ENCODE data around the gene DGKH.
A peak's percentile ranks its signal among the peaks of the same experiment; 100 is the strongest.

Gene DGKH

DNA sequence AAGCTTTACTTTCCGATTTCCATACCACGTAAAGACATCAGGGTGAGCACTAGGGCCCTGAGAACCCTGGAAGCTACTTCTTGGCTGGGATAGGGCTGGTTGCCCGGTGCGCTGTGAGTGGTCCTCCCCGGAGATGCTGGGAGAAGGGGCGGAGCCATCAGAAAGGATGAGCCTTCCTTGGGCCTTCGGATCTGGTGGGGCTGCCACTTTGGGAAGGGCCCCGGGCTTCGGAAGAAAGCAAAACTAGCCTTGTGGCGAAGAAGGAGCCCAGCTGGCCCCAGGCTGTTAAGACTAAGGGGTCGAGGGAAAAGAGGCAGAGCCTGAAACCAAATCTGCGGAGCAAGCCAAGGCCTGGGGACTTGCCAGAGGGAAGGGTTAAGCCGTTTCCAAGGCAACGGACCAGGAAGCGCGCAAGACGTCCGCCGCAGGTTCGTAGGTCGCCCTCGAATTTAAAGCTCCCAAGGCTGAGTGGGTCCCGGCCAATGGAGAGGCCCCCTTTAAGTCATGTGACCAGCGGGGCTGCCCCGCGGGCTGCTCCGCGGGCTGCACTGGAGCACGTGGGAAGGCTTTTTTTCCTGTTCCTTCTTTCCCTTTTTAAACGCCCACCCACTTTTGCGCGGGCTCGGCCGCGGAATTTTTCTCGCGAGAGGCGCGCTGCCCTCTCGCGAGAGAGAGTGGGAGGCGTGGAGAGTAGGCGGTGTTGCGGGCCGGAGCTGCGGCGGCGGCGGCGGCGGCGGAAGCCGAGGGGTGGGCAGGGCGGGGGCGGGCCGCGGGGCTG lies 223.1 kb downstream of the DGKH start:
- H3K4me3 ChIP-seq (ENCODE audit: severe bottlenecking), result peak overlapping the region; percentile 85
- peaks cover 10% of the 10 kb centered on the region for H3K4me1 ChIP-seq (ENCODE audit: insufficient read depth, poor library complexity, severe bottlenecking)
- H3K27ac ChIP-seq (ENCODE audit: poor library complexity, severe bottlenecking), result peak overlapping the region; percentile 58
- ATAC-seq (ENCODE audit: low read depth) (peak; percentile 90), DNase-seq (ENCODE audit: low spot score) (peak; percentile 94)
- no peaks in the 10 kb centered on the region; the same call in 1 of the 2 replicates for H3K36me3 ChIP-seq (ENCODE audit: low read depth)
- TF ChIP-seq, protein P1, sequence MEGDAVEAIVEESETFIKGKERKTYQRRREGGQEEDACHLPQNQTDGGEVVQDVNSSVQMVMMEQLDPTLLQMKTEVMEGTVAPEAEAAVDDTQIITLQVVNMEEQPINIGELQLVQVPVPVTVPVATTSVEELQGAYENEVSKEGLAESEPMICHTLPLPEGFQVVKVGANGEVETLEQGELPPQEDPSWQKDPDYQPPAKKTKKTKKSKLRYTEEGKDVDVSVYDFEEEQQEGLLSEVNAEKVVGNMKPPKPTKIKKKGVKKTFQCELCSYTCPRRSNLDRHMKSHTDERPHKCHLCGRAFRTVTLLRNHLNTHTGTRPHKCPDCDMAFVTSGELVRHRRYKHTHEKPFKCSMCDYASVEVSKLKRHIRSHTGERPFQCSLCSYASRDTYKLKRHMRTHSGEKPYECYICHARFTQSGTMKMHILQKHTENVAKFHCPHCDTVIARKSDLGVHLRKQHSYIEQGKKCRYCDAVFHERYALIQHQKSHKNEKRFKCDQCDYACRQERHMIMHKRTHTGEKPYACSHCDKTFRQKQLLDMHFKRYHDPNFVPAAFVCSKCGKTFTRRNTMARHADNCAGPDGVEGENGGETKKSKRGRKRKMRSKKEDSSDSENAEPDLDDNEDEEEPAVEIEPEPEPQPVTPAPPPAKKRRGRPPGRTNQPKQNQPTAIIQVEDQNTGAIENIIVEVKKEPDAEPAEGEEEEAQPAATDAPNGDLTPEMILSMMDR (IDR thresholded peaks at IDR 0.05; ENCODE audit: poor library complexity, severe bottlenecking), result no peak
- no peaks in the 10 kb centered on the region for H3K9me3 ChIP-seq (ENCODE audit: severe bottlenecking)
- no peaks in the 10 kb centered on the region for H3K27me3 ChIP-seq (ENCODE audit: insufficient read depth, poor library complexity, severe bottlenecking)

GRCh38 chr13:42272115-42272803 lies 223.8 kb downstream of the DGKH start, which contains the start of gene AKAP11:
Gene AKAP11, plus strand, starts transcription at chr13:42272152. Its CDS starts 14,197 bp downstream, at chr13:42286349.
- DNase-seq (ENCODE audit: low spot score) (no peak), ATAC-seq (ENCODE audit: low read depth) (peak; percentile 52)
- Histone ChIP-seq H3K4me1 (ENCODE audit: insufficient read depth, poor library complexity, severe bottlenecking) (peaks cover 10% of the 10 kb centered on the region), H3K27me3 (ENCODE audit: insufficient read depth, poor library complexity, severe bottlenecking) (no peaks in the 10 kb centered on the region), H3K9me3 (ENCODE audit: severe bottlenecking) (no peaks in the 10 kb centered on the region), H3K27ac (ENCODE audit: poor library complexity, severe bottlenecking) (peak within 1 kb of the TSS; percentile 58), H3K36me3 (ENCODE audit: low read depth) (no peaks in the 10 kb centered on the region; the same call in 1 of the 2 replicates), H3K4me3 (ENCODE audit: severe bottlenecking) (peak within 1 kb of the TSS; percentile 85)
- TF ChIP-seq, protein P1 (IDR thresholded peaks at IDR 0.05; ENCODE audit: poor library complexity, severe bottlenecking), result no peak

DNA sequence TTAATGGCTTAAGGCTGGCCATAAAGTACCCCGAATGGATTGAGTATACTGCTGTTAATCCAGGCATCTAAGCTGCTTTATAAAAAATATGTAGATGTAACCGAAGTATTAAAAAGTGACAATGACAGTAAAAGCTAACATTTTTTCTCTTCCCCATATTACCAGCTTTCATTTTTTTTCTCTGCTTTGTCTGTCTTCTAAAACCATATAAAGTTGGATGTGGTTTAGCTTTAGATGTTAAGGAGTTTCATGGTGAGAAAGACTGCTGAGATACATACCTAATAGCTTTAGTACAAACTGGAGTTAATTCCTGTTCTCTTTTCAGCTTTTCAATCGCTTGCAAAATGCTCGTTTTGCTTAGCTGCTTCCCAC lies 224.3 kb downstream of the DGKH start:
- Histone ChIP-seq H3K4me3 (ENCODE audit: severe bottlenecking) (peak overlapping the region; percentile 85), H3K27me3 (ENCODE audit: insufficient read depth, poor library complexity, severe bottlenecking) (no peaks in the 10 kb centered on the region), H3K36me3 (ENCODE audit: low read depth) (no peaks in the 10 kb centered on the region; the same call in 1 of the 2 replicates), H3K4me1 (ENCODE audit: insufficient read depth, poor library complexity, severe bottlenecking) (peaks cover 10% of the 10 kb centered on the region), H3K27ac (ENCODE audit: poor library complexity, severe bottlenecking) (peak overlapping the region; percentile 58), H3K9me3 (ENCODE audit: severe bottlenecking) (no peaks in the 10 kb centered on the region)
- ATAC-seq (ENCODE audit: low read depth) (no peak), DNase-seq (ENCODE audit: low spot score) (no peak)
- TF ChIP-seq, protein P1 (IDR thresholded peaks at IDR 0.05; ENCODE audit: poor library complexity, severe bottlenecking), result no peak

GRCh38 chr13:42274386-42275097 lies 226.1 kb downstream of the DGKH start:
- H3K4me1 ChIP-seq (ENCODE audit: insufficient read depth, poor library complexity, severe bottlenecking), result peaks cover 10% of the 10 kb centered on the region
- ATAC-seq (ENCODE audit: low read depth) (no peak), DNase-seq (ENCODE audit: low spot score) (no peak)
- H3K4me3 ChIP-seq (ENCODE audit: severe bottlenecking), result no peak overlapping the region
- H3K36me3 ChIP-seq (ENCODE audit: low read depth), result no peaks in the 10 kb centered on the region; the same call in 1 of the 2 replicates
- no peaks in the 10 kb centered on the region for H3K9me3 ChIP-seq (ENCODE audit: severe bottlenecking)
- no peak overlapping the region for H3K27ac ChIP-seq (ENCODE audit: poor library complexity, severe bottlenecking)
- H3K27me3 ChIP-seq (ENCODE audit: insufficient read depth, poor library complexity, severe bottlenecking), result no peaks in the 10 kb centered on the region
- TF ChIP-seq, protein P1 (IDR thresholded peaks at IDR 0.05; ENCODE audit: poor library complexity, severe bottlenecking), result no peak

Measured in RWPE2 (cell line).